AG04450 (cell line): ENCODE measurements around the gene KLHL29. TPM values are rescaled to one million over a fixed set of nuclear protein-coding genes. Genes with fewer than 3 reads are reported as not detected.

Source experiments
- CTCF ChIA-PET: fragments of 300-600, 350-600 bp; formaldehyde crosslinking; extraction: SDS; loops from one replicate; lab custom pipeline; 2022; ENCODE audit warnings: antibody characterized with exemption, inconsistent platforms; lab: Charles Lee
- POLR2A ChIA-PET: fragments of 350-600 bp; formaldehyde crosslinking; extraction: SDS; loops from one replicate; lab custom pipeline; 2021; ENCODE audit warnings: antibody characterized with exemption, inconsistent platforms; lab: Yijun Ruan, JAX
- DNase-seq: peaks from one replicate; pipeline ENCODE4 v3.0.0-alpha.2; 2011; ENCODE audit warnings: low read depth, low spot score
- H3K27ac ChIP-seq: one replicate; pipeline ENCODE4 v1.5.1; 2012; ENCODE audit warnings: low read depth, low read length, control low read depth
- H3K27me3 ChIP-seq: one replicate; pipeline ENCODE4 v1.6.0; 2012; ENCODE audit warnings: low read length; ENCODE audit not compliant: control insufficient read depth, insufficient read depth
- H3K4me3 ChIP-seq: 2 replicates; pipeline ENCODE4 v1.5.1; 2011; ENCODE audit warnings: mild to moderate bottlenecking, low read depth, low read length, control low read depth
- H3K9me3 ChIP-seq: 2 replicates; pipeline ENCODE4 v1.5.1; 2012; ENCODE audit warnings: low read length; ENCODE audit not compliant: control insufficient read depth, insufficient read depth
- CTCF ChIP-seq: IDR thresholded peaks from 2 replicates; pipeline ENCODE4 v1.5.1; 2011; ENCODE audit warnings: low read depth, low read length, control low read depth, inconsistent platforms
- polyA plus RNA-seq: library from polyadenylated mRNA; depleted of rRNA; stranded (reverse); fragments of >200 nt; gene quantifications from 2 replicates; pipeline ENCODE4 v1.2.3, GENCODE V29; 2011

Gene KLHL29
- polyA plus RNA-seq, 1 experiment: 3.6 TPM

- no peak for DNase-seq
- ChIA-PET POLR2A (no interaction called here), CTCF (no interaction called here)
- no peak overlapping the region for H3K27ac ChIP-seq
- H3K27me3 ChIP-seq: no peaks in the 10 kb centered on the region
- no peak overlapping the region for H3K4me3 ChIP-seq
- peaks cover 13% of the 10 kb centered on the region for H3K9me3 ChIP-seq
- no peak for TF ChIP-seq CTCF
These were observed 214.7 kb downstream of the KLHL29 start for GRCh38 chr2:23599667-23600066.

GRCh38 chr2:23600346-23600745 lies 215.4 kb downstream of the KLHL29 start:
- TF ChIP-seq CTCF: no peak
- ChIA-PET CTCF (no interaction called here), POLR2A (no interaction called here)
- Histone ChIP-seq H3K4me3 (no peak overlapping the region), H3K9me3 (peaks cover 19% of the 10 kb centered on the region), H3K27me3 (no peaks in the 10 kb centered on the region), H3K27ac (no peak overlapping the region)
- no peak for DNase-seq

- peak overlapping the region; percentile 57 for H3K27ac ChIP-seq
- ChIA-PET CTCF (interaction anchor here (0.7 kb wide), 1 partner anchor 16 kb away, joined by 3 read pairs; no protein-coding TSS in a partner anchor), POLR2A (no interaction called here)
- no peak for TF ChIP-seq CTCF
- no peak overlapping the region for H3K4me3 ChIP-seq
- H3K9me3 ChIP-seq: peaks cover 29% of the 10 kb centered on the region
- DNase-seq: no peak
- H3K27me3 ChIP-seq: no peaks in the 10 kb centered on the region
These were observed 216.5 kb downstream of the KLHL29 start for GRCh38 chr2:23601301-23601965.

- Histone ChIP-seq H3K9me3 (peaks cover 36% of the 10 kb centered on the region), H3K4me3 (no peak overlapping the region), H3K27me3 (no peaks in the 10 kb centered on the region), H3K27ac (peak overlapping the region; percentile 57)
- no peak for TF ChIP-seq CTCF
- DNase-seq: peak; percentile 51
- ChIA-PET CTCF (no interaction called here), POLR2A (interaction anchor here (0.7 kb wide), 1 partner anchor 114 kb away, joined by 3 read pairs; no protein-coding TSS in a partner anchor)
These were observed 217.1 kb downstream of the KLHL29 start for GRCh38 chr2:23602116-23602515.

GRCh38 chr2:23603156-23603555 lies 218.2 kb downstream of the KLHL29 start:
- TF ChIP-seq CTCF: no peak
- CTCF ChIA-PET: no interaction called here
- Histone ChIP-seq H3K9me3 (peaks cover 37% of the 10 kb centered on the region), H3K27ac (no peak overlapping the region), H3K4me3 (no peak overlapping the region), H3K27me3 (no peaks in the 10 kb centered on the region)
- DNase-seq: no peak
- POLR2A ChIA-PET: no interaction called here
